ENCODE results near the gene MAP3K5. TPM values are rescaled to one million over a fixed set of nuclear protein-coding genes. Genes with fewer than 3 reads are reported as not detected.

MAP3K5 gene
- total and polyA plus RNA-seq, 2 of the 8 experiments (the other 6 are each of a cell fraction or from before 2014, with no cell fraction given) = 0.63 to 2.6 TPM

GRCh38 chr6:136788069-136788902 lies 4.0 kb downstream of the MAP3K5 start:
- H3K4me2 ChIP-seq (ENCODE audit: insufficient read depth in 1 of 2, low read depth in 2 of 2, low read length in 2 of 2) = no peak overlapping the region
- no peaks in the 10 kb centered on the region for H3K79me2 ChIP-seq (ENCODE audit: control insufficient read depth in 1 of 2, insufficient read depth in 2 of 2, low read length in 2 of 2)
- peaks cover 8 to 31% (median 18%) of the 10 kb centered on the region in 4 experiments; a peak in 6 of 7 replicates for H3K27me3 ChIP-seq (replicated peaks in 1 of 4; ENCODE audit: control insufficient read depth in 3 of 4, extremely low read depth in 1 of 4, insufficient read depth in 3 of 4, low read length in 3 of 4)

More at GRCh38 chr6:136788069-136788902, 4.0 kb downstream of the MAP3K5 start:
- Histone ChIP-seq H3K23ac (ENCODE audit: insufficient read length) (no peak overlapping the region), H2AK5ac (ENCODE audit: low read depth, low read length) (no peak overlapping the region), H3K27ac (ENCODE audit: low read depth, low read length) (no peak overlapping the region), H2BK15ac (ENCODE audit: low read length) (no peak overlapping the region), H4K91ac (replicated peaks; ENCODE audit: insufficient read length, low read length) (no peak overlapping the region), H3K23me2 (ENCODE audit: low read depth, low read length) (peaks cover 12% of the 10 kb centered on the region; the same call in 1 of the 2 replicates), H2BK5ac (ENCODE audit: low read depth, low read length) (no peak overlapping the region), H3K4me3 (ENCODE audit: extremely low read depth in 1 of 4, insufficient read depth in 2 of 4, low read depth in 3 of 4, low read length in 4 of 4) (no peak overlapping the region), H4K8ac (ENCODE audit: extremely low read depth, insufficient read depth, low read length) (no peak overlapping the region), H4K5ac (ENCODE audit: insufficient read length, low read depth, low read length) (no peak overlapping the region), H4K20me1 (replicated peaks in 1 of 2; ENCODE audit: control insufficient read depth in 1 of 2, insufficient read depth in 2 of 2, low read length in 2 of 2) (peaks cover 0 to 5% of the 10 kb centered on the region in 2 experiments), H3K14ac (ENCODE audit: insufficient read length) (no peak overlapping the region), H3K9me3 (ENCODE audit: insufficient read depth in 2 of 2, low read depth in 1 of 2, low read length in 1 of 2) (no peaks in the 10 kb centered on the region), H3K4me1 (replicated peaks in 1 of 4; ENCODE audit: control insufficient read depth in 3 of 4, insufficient read depth in 4 of 4, low read length in 3 of 4) (peaks cover 0 to 9% (median 2%) of the 10 kb centered on the region in 4 experiments; a peak in 1 of 7 replicates), H3K9ac (replicated peaks in 1 of 4; ENCODE audit: extremely low read depth in 1 of 4, low read depth in 3 of 4, low read length in 3 of 4) (no peak overlapping the region), H2BK120ac (replicated peaks; ENCODE audit: low read depth, low read length) (no peak overlapping the region), H2BK12ac (ENCODE audit: low read depth, low read length) (no peak overlapping the region), H3K18ac (ENCODE audit: extremely low read depth, low read length) (no peak overlapping the region), H3K56ac (replicated peaks; ENCODE audit: insufficient read length, low read depth, low read length) (no peak overlapping the region), H2AFZ (ENCODE audit: low read length) (no peak overlapping the region), H3K4ac (replicated peaks; ENCODE audit: insufficient read length, low read depth, low read length) (no peak overlapping the region), H2BK20ac (ENCODE audit: low read length) (no peak overlapping the region), H3K36me3 (ENCODE audit: control insufficient read depth in 2 of 4, insufficient read depth in 4 of 4, low read length in 3 of 4) (no peaks in the 10 kb centered on the region), H3K79me1 (ENCODE audit: low read depth, low read length) (no peaks in the 10 kb centered on the region)
- FAIRE-seq = no peak
- 81% methylated on average over 7 of the region's 7 CpGs; no CpG with 5 or more reads in 1 of the 2 experiments for WGBS, 2 experiments (ENCODE audit: extremely low coverage in 1 of 2, insufficient coverage in 1 of 2, insufficient read length in 1 of 2, insufficient replicate concordance in 2 of 2, low coverage in 1 of 2, low lambda C conversion rate in 2 of 2, missing lambda C conversion rate in 1 of 2)
- TF ChIP-seq RAD21 (IDR thresholded peaks at IDR 0.05 in 1 of 2, conservative IDR thresholded peaks at IDR 0.05 in 1 of 2; ENCODE audit: low read depth in 2 of 2, low read length in 2 of 2) = no peak
- TF ChIP-seq NRF1 (IDR thresholded peaks at IDR 0.05; ENCODE audit: low read depth, low read length) = no peak
- no peak for TF ChIP-seq POLR2A (IDR thresholded peaks at IDR 0.05; ENCODE audit: control extremely low read depth in 1 of 2, low read depth in 2 of 2, low read length in 2 of 2)
- TF ChIP-seq KDM5A (IDR thresholded peaks at IDR 0.05; ENCODE audit: low read length) = no peak
- no peak for TF ChIP-seq RNF2 (IDR thresholded peaks at IDR 0.05; ENCODE audit: borderline replicate concordance, low read depth, low read length, missing control alignments, poor library complexity, severe bottlenecking)
- no peak for TF ChIP-seq KDM1A (IDR thresholded peaks at IDR 0.05; ENCODE audit: borderline replicate concordance, low read length)
- no peak for TF ChIP-seq TAF1 (IDR thresholded peaks at IDR 0.05; ENCODE audit: low read depth, low read length)
- TF ChIP-seq YY1 (IDR thresholded peaks at IDR 0.05; ENCODE audit: low read depth, low read length) = no peak
- TF ChIP-seq CBX8 (IDR thresholded peaks at IDR 0.05; ENCODE audit: borderline replicate concordance, low read depth, low read length) = no peak
- no peak for TF ChIP-seq TAF7 (optimal IDR thresholded peaks at IDR 0.05; ENCODE audit: borderline replicate concordance, low read depth, low read length)
- POLR2A ChIA-PET (ENCODE audit: partially characterized antibody) = interaction anchor here (0.9 kb wide), 1 partner anchor 17 kb away, joined by 3 read pairs; no protein-coding TSS in a partner anchor
- CTCF ChIA-PET (ENCODE audit: partially characterized antibody) = interaction anchor here (2.3 to 4.7 kb wide), 2 partner anchors 50 to 143 kb away, joined by 6 to 99 read pairs; no protein-coding TSS in a partner anchor
- no peak for DNase-seq (ENCODE audit: low read depth in 1 of 2, low spot score in 2 of 2)

Measured in H1 (cell line).